NCI-H82 treated with DMSO at 0.1 percent for 48 hours (cell line): ENCODE results near the gene RHBDF2.

ENCODE experiments used
- DNase-seq: peaks from one replicate; lab custom pipeline; 2025; ENCODE audit not compliant: unreplicated experiment; lab: John Stamatoyannopoulos, UW

The RHBDF2 gene

DNA sequence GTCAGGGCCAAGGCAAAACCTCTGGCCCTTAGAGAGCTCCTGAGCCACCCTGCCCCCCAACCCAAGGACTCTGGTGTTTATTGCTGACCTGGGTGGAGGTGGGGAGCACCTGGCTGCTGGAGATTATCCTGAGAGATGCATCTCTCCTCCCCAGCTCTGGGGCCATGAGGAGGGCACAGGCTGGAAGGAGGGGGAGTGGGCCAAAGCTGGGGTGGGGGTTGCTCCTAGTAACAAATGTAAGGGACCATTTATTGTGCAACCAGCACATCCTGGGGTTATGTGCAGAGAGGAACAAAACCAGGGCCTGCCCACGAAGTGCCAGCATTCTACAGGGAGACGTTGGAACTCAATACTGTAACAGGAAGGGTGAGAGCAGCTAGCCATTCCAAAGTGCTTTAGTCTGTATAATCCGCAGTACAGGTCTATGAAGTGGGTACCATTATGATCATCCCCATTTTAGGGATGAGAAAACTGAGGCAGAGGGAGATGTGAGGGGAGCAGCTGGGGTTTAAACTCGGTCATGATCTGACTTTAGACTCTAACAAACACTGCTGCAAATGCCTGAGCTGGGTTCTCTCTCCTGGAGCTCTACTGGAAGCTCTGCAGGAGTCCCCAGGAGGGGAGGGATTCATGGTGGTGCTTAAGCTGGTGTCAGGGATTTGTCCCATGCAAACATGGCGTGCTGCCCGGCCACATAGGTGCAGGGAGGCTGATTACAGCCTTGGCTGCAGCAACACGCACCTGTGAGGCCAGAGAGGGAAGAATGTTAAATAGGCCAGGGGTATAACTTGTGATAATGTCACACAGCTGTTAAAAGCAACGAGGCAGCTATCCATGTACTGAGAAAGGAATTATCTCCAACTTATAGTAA lies 1.4 kb upstream of the RHBDF2 start:
- no peak for DNase-seq

DNA sequence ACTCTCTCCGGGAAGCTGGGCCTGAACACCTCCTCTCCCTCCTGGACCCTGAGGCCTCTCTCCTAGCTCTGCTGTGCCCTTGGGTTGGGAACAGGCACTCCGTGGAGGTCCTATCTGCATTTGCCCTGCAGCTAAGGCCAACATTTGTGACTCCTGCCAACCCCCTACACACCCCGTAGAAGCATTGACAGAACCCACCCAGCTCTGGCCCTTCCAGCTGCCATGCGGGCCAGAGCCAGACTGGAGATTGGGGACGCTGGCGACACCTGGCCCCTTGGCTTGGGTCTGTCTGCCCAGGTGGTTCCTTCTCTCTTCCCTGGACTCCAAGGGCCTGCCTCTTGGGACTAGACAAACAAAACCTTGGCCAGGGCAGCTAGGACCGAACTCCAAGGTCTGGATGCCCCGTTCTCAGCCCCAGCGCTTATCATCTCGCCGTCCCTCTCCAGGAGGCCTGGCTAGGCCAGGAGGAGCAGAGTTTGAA lies 644 bp upstream of the RHBDF2 start:
- no peak for DNase-seq

DNA sequence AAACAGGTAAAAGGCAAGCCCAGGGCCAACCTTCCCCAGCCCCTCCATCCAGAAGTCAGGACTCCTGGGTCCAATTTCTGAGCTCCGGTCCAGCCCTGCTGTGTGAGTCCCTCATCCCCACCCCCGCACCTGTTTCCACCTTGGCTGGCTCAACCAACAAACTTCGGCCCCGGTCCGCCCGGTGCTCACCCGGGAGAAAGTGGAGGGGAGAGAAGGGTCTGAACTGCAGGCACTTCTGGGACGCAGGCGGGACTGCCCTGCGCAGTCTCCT lies 541 bp downstream of the RHBDF2 start:
- DNase-seq, result no peak

DNA sequence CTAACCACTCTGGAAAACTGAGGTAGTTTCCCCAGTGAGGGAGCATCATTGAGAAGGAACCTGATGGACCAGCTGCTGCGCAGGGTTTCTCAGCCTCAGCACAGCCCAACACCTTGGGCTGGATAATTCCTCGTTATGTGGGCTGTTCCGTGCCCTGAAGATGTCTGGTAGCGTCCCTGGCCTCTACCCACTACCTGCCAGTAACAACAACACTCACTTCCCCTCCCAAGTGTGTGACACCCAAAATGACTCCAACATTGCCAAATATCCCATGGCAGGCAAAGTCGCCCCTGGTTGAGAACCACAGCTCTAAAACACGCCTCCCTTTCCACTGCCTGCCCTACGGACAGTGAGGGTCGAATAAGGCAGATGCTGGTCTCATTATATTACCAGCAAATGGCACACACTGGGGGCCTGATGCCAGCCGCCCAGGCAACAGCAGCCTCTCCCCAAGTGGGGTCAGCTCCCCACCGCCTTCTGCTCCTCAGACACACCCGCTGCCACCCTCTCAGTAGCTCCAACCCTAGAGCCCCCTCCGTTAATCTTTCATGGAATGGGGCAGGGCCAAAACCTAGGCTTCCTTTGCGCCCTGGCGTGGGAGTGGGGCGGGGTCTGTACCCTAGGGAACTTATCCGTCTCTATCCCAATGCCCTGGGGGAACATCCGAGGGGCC lies 1.0 kb downstream of the RHBDF2 start:
- DNase-seq, result no peak

DNA sequence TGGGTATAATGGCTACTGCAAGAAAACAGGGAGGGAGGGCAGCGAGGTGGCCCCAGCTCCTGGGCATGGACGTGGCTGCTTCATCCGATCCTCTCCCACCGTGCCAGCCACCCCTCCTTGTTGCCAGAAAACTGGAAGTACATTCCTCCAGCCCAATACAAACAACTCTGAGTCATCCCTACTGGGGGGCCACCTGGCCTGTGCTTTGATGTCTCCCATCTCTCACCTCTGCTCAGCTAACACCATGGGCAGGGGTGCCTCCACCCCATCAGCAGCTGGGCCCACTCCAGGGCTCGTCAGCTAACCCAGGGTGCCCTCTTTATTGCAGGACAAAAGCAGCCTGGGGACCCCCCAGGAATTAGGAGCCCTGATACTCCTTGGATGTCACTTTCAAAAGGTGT lies 2.0 kb downstream of the RHBDF2 start:
- no peak for DNase-seq

DNA sequence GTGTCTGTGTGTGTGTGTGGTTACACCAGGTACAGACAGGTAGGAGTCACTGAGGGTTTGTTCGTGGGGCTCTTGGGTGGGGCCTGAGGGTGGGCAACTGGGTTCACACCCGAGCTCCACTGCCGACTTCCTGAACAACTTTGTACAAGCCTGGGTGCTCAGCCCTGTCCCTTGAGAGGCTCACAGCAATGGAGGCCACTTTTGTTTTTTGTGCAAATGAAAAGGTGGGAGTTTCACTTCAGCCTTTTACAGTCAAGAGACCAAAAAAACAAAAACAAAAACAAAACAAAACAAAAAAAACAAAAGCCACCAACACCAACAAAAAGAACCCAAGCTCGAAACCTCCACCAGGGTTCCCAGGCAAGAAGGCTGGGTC lies 2.4 kb downstream of the RHBDF2 start:
- no peak for DNase-seq

DNA sequence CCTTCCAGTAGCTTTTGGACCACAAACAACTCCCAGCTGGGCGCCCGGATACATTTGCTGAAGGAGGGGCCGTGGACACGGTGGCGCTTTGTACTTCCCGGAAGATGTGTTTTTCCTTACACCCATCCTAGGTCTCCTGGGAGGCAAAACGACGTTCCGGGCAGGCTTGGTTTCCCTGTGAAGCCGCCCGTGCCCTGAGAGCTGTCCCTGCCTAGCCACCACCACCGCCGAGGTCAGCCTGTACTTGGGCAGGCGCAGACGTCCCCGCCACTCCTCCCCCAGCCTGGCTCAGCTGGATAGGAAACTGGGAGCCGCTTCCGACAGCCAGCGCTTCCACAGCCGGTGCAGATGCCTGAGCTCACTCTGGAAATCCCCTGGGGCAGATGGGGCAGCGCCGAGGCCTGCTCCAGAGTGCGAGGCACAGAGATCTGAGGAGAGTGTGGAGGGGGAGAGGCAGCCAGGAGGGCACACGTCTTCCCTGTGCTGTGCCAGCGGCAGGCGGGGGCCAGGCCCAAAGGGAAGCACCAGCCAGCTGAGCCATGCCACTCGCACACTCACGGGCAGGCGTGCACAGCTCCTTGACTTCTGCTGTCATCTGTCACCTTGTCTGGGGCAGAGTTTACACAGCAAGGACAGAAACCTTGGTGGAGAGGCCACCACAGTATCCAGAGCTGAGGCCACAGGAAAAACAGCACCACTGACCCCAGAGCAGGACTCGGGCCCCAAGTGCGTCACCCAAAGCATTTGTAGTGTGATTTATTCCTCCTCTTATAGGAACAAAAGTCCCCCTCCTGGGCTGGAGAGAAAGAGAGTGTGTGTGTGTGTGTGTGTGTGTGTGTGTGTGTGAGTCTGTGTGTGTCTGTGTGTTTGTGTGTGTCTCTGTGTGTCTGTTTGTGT lies 3.0 kb downstream of the RHBDF2 start:
- peak; percentile 81 for DNase-seq

DNA sequence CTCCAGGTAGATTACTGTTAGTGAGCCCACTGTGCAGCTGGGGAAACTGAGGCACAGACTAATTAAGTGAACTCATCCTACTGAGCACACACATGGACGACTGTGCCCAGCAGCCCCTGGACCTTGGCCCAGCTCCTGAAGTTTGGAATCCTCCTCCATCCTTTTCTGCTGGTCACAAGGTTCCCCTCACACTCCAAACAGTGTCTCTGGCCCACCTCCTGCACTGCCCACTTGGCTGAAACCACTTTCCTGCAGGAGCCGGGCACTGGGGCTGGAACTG lies 3.6 kb downstream of the RHBDF2 start:
- no peak for DNase-seq

DNA sequence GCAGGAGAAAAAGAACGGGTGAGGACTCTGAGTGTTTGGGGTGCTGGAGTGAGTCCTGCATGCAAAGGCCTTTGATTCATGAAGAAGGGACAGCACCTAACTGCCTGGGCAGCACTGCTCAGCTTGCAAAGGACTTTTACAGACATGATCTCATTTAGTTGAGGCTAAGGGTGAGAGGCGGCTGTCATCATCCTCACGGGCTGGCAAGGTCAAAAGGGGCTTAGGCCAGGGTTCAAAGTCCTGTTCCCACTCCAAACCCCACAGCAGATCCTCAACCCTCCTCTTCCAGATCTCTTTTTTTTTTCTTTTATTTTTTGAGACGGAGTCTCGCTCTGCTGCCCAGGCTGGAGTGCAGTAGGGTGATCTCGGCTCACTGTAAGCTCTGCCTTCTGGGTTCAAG lies 4.8 kb downstream of the RHBDF2 start:
- DNase-seq, result no peak

DNA sequence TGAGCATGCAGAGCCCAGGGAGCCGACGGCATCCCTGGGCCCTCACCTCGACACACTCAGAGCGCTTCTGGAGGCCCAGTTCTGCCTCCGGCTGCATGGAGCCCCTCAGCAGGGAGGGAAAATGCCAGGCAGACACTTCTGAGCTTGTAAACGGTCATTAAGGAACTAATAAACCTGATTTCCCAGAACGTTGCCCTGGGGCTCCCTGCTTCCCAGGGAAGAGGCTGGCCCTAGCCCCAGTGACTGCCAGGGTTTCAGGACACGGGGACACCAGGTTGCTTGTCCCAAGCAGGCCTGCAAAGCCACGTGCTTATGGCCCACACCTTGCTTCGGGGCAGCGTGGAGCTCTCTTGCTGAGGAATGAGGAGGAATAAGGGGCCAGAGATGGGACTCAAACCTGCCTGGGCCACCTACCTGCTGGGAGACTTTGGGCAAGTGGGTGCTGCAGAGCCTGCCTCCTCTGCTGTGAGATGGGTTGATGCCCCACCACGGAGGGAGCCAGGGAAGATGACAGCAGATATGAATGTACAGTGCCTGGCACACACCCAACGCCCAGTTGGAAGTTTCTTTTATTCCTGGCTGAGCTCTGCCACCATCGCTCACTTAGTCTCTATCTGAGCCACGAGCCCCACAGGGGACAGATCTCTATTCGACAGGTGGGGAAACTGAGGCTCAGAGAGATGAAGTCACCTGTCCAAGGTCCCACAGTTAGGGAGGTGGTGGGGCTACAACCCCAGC lies 5.4 kb downstream of the RHBDF2 start:
- DNase-seq, result no peak

DNA sequence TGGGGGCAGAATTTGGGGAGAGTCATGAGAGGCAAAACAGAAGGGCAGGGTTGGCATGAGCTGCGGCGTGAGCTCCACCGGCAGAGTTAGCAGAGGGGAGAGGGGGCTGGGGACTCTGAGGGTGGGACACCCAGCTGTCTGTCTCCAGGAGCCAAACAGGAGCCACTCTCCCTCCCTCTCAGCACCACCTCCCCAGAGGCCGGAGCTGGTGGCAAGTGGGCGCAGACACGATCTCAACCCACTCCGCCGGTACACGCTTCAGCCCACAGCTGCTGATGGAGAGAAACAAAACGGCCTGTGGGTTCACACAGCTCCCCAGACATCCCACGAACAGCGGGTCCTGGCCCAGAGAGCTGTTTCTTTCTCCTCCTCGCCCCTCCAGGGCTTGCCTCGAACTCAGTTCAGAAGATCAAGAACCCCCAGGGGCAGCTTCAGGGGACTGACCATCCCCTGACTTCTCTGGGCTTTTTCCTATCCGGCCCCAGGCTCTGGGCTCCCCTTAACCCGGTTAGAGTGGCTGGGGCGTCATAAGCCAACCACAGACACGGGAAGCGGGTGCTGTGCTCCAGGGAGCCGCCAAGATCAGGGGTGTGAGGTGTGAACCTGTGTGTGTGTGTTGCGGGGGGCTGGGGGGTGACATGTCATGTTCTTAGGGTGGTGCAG lies 7.6 kb downstream of the RHBDF2 start:
- DNase-seq, result no peak

DNA sequence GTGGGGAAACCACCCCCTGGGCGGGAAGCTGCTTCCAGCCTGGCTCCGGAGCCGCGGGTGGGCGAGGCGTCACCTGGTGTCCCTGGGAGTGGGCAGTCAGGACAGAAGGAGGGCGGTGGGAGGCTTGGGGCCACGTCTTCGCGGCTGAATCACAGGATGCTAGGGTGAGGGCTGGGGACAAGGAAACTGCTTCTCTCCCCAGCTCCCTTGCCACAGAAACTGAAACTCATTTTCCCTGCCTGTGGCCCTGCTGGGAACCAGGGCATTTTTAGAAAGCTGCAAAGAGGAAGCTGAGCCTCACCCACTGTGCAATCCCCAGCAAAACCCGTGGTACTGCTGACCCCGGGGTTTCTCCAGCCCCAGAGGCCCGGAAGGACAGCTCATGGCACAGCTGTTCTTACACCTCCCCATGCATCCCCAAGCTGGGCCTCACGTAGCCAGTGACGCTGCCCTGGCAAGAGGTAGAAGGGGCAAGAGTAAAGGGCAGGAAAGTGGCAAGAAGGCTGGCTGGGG lies 8.2 kb downstream of the RHBDF2 start:
- no peak for DNase-seq

DNA sequence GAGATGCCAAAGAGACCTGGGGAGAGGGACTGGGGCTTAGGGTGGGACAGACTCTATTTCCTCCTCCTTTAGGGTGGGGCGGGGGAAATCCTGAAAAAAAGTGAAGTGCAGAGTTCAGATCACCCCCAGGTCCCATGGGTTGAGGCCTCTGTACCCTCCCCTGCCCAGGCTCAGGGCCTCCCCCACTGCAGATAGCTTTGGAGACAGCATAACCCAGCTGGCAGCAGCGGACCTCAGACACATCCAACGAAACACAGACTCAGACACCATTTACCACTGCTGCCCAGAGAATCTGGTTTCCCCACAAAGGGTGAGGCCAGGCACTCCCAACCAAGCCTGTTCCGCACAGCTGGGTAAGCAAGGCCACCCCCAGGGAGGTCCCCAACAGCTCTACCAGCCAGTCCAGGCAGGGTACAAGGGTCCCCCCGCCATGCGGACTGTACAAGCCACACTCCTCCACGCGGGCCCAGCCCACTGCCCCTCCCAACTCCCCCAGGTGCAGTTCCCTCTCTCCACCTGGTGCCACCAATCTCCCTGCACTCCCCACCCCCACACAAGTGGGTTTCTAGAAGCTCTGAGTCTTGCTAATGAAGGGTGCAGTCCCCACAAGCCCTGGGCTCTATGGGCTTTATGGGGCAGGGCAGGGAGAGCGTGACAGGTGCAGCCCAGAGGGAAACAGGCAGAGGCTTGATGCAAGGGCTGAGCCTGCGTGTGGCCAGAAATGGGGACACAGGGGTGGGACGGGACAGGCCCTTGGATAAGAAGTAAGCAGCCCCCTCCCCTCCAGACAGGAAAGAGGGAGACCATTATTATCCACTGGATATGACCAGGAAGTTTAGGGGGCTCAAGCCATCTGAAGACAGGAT lies 8.9 kb downstream of the RHBDF2 start:
- DNase-seq, result no peak

DNA sequence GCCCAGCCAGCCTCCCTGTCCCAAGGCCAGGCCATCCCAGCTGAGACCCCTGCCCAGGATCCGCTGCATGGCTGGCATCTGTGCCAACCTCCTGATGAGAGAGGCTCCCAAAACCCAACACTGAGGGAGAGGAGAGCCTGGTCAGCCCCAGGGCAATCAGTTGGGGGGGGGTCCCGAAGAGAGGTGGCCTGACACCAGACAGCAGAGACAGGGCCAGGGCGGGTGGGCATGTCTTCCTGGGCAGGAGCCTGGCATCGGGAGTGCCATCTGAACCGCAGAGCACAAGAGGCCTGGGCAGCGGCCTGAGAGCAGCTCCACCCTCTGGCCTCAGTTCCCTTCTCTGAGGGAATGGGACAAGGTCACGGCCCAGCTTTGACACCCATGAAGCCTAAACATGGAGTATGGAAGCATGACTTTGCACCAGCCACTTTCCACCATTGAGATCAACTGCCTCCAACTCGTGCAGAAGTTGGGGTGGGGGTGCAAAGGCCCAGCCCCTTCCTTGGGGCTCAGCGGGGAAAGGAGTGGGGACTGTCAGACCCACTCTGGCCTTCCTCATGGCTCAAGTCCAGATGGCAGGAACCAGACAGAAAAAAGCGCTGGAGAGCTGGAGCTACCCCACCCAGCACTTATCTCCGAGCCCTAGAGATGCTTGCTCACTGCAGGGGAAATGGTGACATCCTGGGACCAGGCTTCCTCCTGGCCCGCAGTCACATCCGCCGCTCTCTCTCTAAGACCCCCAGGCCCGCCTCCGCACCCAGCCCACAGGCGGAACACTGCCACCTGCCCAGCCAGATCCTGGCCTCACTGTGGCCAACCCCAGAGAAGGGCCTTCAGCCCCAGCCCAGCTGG lies 9.7 kb downstream of the RHBDF2 start:
- no peak for DNase-seq

DNA sequence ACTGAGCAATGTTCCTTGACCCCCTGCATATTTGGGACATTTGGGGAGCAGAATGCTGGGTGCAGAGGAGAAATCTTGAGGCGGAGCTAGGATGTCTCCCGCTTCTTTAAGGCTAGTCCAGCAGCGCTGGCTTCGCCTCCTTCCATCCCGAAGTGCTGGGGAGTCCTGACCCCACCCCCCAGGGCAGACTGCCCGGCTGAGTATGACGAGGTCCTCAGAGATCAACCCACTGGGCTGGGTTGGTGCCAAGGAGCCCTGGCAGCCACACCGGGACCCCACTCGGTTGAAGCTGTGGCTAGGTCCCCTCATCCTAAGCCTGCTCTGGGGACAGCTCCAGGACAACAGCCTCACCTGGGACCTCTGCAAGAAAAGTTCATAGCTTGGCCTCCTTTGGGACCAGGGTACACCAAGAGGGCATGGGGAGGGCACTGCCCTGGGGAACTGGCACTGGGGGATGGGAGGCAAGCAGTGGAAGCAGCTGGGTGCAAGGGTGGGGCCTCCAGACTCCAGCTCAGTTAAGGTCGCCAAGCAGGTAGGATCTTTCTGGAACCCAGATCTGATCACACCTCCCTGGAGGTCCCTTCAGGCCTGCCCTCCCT lies 11.0 kb downstream of the RHBDF2 start:
- no peak for DNase-seq

DNA sequence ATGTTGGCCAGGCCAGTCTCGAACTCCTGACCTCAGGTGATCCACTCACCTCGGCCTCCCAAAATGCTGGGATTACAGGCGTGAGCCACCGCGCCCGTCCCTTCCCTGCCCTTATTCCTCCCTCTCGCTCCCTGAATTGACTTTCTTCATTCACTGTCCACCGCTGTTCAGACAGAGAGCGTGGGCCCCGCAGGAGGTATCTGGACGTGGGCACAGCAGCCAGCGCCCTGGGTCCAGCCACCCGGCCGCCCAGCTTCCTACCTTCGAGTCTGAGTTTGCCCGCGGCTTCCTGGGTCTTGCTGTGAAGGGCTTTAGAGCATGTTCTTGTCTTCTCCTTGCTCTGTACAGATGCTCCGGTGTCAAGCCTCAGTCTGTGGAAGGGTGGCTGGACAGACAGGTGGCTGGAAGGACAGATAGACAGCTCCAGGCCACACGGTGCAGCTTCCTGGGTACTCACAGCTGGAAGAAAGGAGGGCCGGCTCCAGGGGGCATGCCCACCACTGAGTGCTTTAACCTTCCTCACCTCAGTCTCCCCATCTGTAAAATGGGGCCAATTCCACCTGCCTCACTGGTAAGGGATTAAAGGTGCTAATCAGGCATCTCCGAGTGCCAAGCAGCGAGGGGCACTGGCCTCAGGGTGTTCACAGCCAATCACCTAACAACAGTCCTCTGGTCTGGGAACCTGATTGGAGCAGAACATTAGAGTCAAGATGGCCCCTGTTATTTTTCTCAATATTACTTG lies 13.6 kb downstream of the RHBDF2 start:
- DNase-seq, result no peak

DNA sequence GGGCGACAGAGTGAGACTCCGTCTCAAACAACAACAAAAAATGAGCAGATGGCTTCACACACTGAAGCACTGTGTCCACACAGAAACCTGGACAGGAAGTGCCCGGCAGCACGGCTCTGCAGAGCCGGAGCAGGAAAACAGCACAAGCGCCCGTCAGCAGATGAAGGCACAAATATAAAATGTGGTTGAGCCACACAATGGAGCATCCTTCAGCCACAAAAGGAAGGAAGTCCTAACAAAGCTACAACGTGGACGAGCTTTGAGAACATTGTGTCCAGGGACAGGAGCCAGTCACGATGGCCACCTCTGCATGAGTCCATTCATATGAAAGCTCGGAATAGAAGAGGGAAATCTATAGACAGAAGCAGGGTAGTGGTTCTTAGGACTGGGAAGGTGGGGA lies 15.7 kb downstream of the RHBDF2 start:
- no peak for DNase-seq
